ENCODE data around the gene BCAR3.
"Not testable (repeated sequence)": the region's sequence is repeated elsewhere in the genome, so short reads cannot be mapped to it uniquely, and the experiment has no call there.

BCAR3 gene

GRCh38 chr1:93690341-93690740 lies 8.7 kb upstream of the BCAR3 start:
- in situ Hi-C loops (cut with MboI; ENCODE audit: low sequenced_read_pairs): no loop called here

GRCh38 chr1:93689521-93690223 lies 8.0 kb upstream of the BCAR3 start:
- in situ Hi-C loops (cut with MboI; ENCODE audit: low sequenced_read_pairs): no loop called here

GRCh38 chr1:93687542-93687941 lies 5.9 kb upstream of the BCAR3 start:
- in situ Hi-C loops (cut with MboI; ENCODE audit: low sequenced_read_pairs): no loop called here

GRCh38 chr1:93686504-93687250 lies 5.0 kb upstream of the BCAR3 start:
- in situ Hi-C loops (cut with MboI; ENCODE audit: low sequenced_read_pairs): no loop called here

GRCh38 chr1:93685918-93686317 lies 4.3 kb upstream of the BCAR3 start:
- in situ Hi-C loops (cut with MboI; ENCODE audit: low sequenced_read_pairs): no loop called here

GRCh38 chr1:93683234-93683633 lies 1.6 kb upstream of the BCAR3 start:
- in situ Hi-C loops (cut with MboI; ENCODE audit: low sequenced_read_pairs): no loop called here

- in situ Hi-C loops (cut with MboI; ENCODE audit: low sequenced_read_pairs): no loop called here
Measured at GRCh38 chr1:93681989-93682412, 364 bp upstream of the BCAR3 start.

- in situ Hi-C loops (cut with MboI; ENCODE audit: low sequenced_read_pairs): no loop called here
Measured at GRCh38 chr1:93680420-93681100, 1.1 kb downstream of the BCAR3 start.

GRCh38 chr1:93680076-93680419 lies 1.6 kb downstream of the BCAR3 start:
- in situ Hi-C loops (cut with MboI; ENCODE audit: low sequenced_read_pairs): no loop called here

- in situ Hi-C loops (cut with MboI; ENCODE audit: low sequenced_read_pairs): no loop called here
Measured at GRCh38 chr1:93679546-93679945, 2.1 kb downstream of the BCAR3 start.

GRCh38 chr1:93678946-93679480 lies 2.6 kb downstream of the BCAR3 start:
- in situ Hi-C loops (cut with MboI; ENCODE audit: low sequenced_read_pairs): no loop called here

GRCh38 chr1:93678491-93678890 lies 3.1 kb downstream of the BCAR3 start:
- in situ Hi-C loops (cut with MboI; ENCODE audit: low sequenced_read_pairs): no loop called here

GRCh38 chr1:93677729-93678128 lies 3.9 kb downstream of the BCAR3 start:
- in situ Hi-C loops (cut with MboI; ENCODE audit: low sequenced_read_pairs): no loop called here

GRCh38 chr1:93676427-93676826 lies 5.2 kb downstream of the BCAR3 start:
- in situ Hi-C loops (cut with MboI; ENCODE audit: low sequenced_read_pairs): no loop called here

GRCh38 chr1:93675931-93676330 lies 5.7 kb downstream of the BCAR3 start:
- in situ Hi-C loops (cut with MboI; ENCODE audit: low sequenced_read_pairs): no loop called here

GRCh38 chr1:93675271-93675670 lies 6.4 kb downstream of the BCAR3 start:
- in situ Hi-C loops (cut with MboI; ENCODE audit: low sequenced_read_pairs): no loop called here

GRCh38 chr1:93674071-93674470 lies 7.6 kb downstream of the BCAR3 start:
- in situ Hi-C loops (cut with MboI; ENCODE audit: low sequenced_read_pairs): not testable (repeated sequence)

- in situ Hi-C loops (cut with MboI; ENCODE audit: low sequenced_read_pairs): no loop called here
Measured at GRCh38 chr1:93673163-93673829, 8.3 kb downstream of the BCAR3 start.

GRCh38 chr1:93672477-93673162 lies 9.0 kb downstream of the BCAR3 start:
- in situ Hi-C loops (cut with MboI; ENCODE audit: low sequenced_read_pairs): no loop called here

GRCh38 chr1:93672069-93672468 lies 9.6 kb downstream of the BCAR3 start:
- in situ Hi-C loops (cut with MboI; ENCODE audit: low sequenced_read_pairs): no loop called here
